Measurements from ENCODE around the gene C13orf46. TPM values are rescaled to one million over a fixed set of nuclear protein-coding genes. Genes with fewer than 3 reads are reported as not detected.
"Not testable (repeated sequence)": the region's sequence is repeated elsewhere in the genome, so short reads cannot be mapped to it uniquely, and the experiment has no call there.

Gene C13orf46
- total RNA-seq, 1 donor from 2014 or later: 0.33 TPM

DNA sequence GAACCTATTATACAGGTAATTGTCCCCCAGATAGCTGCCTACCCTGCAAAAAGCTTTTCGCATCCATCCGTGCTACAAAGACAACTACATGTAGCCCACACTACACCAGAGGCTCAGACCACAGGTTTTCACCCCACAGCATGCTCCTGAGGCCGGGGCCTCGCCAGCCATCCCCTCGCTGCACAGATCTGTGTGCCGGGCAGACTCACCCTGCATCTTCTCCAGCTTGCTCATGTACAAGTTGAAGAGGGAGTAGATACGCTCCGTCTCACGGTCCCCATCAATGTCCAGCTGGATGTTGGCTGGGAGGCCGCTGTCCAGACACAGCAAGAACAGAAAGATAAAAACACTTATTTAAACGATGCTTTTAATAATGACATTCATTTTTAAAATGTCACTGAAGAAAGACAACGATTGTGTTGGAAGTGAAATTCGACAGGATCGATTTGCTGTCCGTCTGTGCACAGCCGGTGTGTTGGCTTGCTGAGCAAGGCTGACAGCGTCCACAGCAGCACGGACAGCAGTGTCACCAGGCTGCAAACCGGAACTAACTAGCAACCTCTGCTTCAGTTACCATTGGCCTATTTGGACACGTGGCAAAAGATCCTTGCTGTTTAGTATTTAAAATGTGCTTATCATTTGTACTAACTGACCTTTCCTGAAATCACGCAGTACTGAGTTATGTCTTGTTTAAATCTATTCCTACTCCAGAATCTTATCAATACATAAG is 18.6 kb upstream of the C13orf46 start:
- DNase-seq: no peak

DNA sequence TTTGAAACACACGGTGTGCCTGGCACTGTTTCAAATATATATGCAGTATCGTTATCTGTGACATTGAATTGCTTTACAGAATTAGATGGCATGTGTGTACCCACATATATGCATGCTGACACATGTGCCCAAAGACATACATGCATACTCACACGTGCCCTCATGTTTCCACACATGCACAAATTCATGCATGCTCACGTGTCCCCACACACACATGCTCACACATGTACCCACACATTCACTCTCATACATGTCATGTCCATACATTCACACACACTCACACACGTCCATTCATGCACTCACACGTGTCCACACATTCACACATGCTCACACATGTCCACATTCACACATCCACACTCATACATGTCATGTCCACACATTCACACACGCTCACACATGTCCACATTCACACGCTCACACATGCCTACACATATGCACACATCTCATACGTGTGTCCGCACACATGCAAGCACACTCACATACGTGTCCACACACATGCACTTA is 17.9 kb upstream of the C13orf46 start:
- TF ChIP-seq CTCF (IDR thresholded peaks at IDR 0.05; ENCODE audit: borderline replicate concordance): no peak
- Histone ChIP-seq H3K4me1 (peaks cover 18% of the 10 kb centered on the region), H3K36me3 (peaks cover 17% of the 10 kb centered on the region), H3K27ac (replicated peaks) (peak overlapping the region; percentile 46), H3K4me3 (peak overlapping the region; percentile 51), H3K9me3 (replicated peaks) (no peaks in the 10 kb centered on the region), H3K27me3 (ENCODE audit: low read depth) (no peaks in the 10 kb centered on the region)
- DNase-seq: no peak
- intact Hi-C loops (cut with micrococcal nuclease): no loop called here

More for the DNA sequence above, 18.6 kb upstream of the C13orf46 start:
- Histone ChIP-seq H3K9me3 (replicated peaks) (no peaks in the 10 kb centered on the region), H3K27ac (replicated peaks) (peak overlapping the region; percentile 46), H3K4me1 (peaks cover 19% of the 10 kb centered on the region), H3K36me3 (peaks cover 17% of the 10 kb centered on the region), H3K4me3 (peak overlapping the region; percentile 51), H3K27me3 (ENCODE audit: low read depth) (no peaks in the 10 kb centered on the region)
- intact Hi-C loops (cut with micrococcal nuclease): no loop called here
- TF ChIP-seq CTCF (IDR thresholded peaks at IDR 0.05; ENCODE audit: borderline replicate concordance): no peak

DNA sequence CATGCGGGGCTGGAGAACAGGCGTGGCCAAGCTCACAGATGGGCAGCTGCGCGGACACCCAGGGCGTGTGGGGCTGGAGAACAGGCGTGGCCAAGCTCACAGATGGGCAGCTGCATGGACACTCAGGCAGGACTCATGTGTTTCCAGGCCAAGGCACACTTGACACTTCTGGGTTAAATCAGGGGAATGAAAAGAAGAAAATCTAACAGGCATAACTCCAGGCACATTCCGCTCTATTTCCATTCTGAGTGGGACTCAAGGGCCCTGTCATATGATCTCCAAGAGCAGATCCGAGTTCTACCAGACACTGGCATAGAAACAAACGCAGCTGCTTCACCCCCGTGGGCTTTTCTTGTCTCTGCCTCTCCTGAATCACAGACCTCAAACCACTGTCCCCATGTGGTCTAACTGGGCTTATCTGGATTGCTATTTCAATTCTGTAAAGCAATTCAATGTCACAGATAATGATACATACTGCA is 17.4 kb upstream of the C13orf46 start:
- no peak for DNase-seq
- intact Hi-C loops (cut with micrococcal nuclease): no loop called here
- H3K4me3 ChIP-seq: peak overlapping the region; percentile 51

GRCh38 chr13:113990321-113990837 is 16.5 kb upstream of the C13orf46 start:
- H3K27me3 ChIP-seq (ENCODE audit: low read depth): no peaks in the 10 kb centered on the region
- TF ChIP-seq CTCF (IDR thresholded peaks at IDR 0.05; ENCODE audit: borderline replicate concordance): no peak
- H3K27ac ChIP-seq (replicated peaks): no peak overlapping the region
- peaks cover 18% of the 10 kb centered on the region for H3K4me1 ChIP-seq
- DNase-seq: no peak
- H3K36me3 ChIP-seq: peaks cover 11% of the 10 kb centered on the region
- H3K9me3 ChIP-seq (replicated peaks): no peaks in the 10 kb centered on the region
- H3K4me3 ChIP-seq: no peak overlapping the region
- intact Hi-C loops (cut with micrococcal nuclease): no loop called here

More for the DNA sequence above, 17.4 kb upstream of the C13orf46 start:
- Histone ChIP-seq H3K9me3 (replicated peaks) (no peaks in the 10 kb centered on the region), H3K27me3 (ENCODE audit: low read depth) (no peaks in the 10 kb centered on the region), H3K27ac (replicated peaks) (peak overlapping the region; percentile 46), H3K4me1 (peaks cover 18% of the 10 kb centered on the region), H3K36me3 (peaks cover 14% of the 10 kb centered on the region)
- TF ChIP-seq CTCF (IDR thresholded peaks at IDR 0.05; ENCODE audit: borderline replicate concordance): no peak

DNA sequence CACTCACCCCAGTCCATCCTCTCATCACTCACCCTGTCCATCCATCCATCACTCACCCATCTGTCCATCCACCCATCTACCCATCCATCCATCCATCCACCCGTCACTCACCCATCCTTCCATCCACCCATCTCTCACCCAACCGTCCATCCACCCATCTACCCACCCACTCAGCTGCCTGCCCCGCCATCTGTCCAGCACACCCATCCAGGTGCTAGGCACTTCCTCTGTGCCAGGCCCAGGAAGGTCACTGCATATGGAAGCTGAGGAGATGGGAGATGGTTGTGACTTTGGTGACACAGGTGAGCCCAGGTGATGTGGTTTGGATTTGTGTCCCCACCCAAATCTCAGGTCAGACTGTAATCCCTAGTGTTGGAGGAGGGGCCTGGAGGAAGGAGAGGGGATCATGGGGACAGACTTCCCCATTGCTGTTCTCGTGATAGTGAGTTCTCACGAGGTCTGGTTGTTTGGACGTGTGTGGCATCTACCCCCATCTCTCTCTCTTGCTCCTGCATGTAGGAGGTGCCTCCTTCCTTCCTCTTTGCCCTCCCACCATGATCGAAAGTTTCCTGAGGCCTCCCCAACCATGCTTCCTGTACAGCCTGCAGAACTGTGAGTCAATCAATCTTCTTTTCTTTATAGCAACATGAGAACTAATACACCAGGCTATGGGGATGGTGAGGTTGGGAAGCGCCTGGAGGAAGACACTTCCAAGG is 15.9 kb upstream of the C13orf46 start:
- Histone ChIP-seq H3K27ac (replicated peaks) (no peak overlapping the region), H3K27me3 (ENCODE audit: low read depth) (no peaks in the 10 kb centered on the region), H3K4me3 (no peak overlapping the region), H3K9me3 (replicated peaks) (no peaks in the 10 kb centered on the region), H3K36me3 (peaks cover 11% of the 10 kb centered on the region), H3K4me1 (peaks cover 18% of the 10 kb centered on the region)
- DNase-seq: peak; percentile 6
- intact Hi-C loops (cut with micrococcal nuclease): no loop called here
- no peak for TF ChIP-seq CTCF (IDR thresholded peaks at IDR 0.05; ENCODE audit: borderline replicate concordance)

DNA sequence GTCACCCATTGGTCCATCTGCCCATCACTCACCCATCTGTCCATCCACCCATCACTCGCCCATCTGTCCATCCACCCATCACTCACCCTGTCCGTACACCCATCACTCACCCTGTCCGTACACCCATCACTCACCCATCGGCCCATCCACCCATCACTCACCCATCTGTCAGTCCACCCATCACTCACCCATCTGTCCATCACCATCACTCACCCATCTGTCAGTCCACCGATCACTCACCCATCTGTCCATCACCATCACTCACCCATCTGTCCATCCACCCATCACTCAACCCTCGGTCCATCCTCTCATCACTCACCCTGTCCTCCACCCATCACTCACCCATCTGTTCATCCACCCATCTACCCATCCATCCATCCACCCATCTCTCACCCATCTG is 15.0 kb upstream of the C13orf46 start:
- DNase-seq: peak; percentile 10

More for the DNA sequence above, 15.0 kb upstream of the C13orf46 start:
- H3K4me3 ChIP-seq; H3K9me3 ChIP-seq (replicated peaks); H3K27me3 ChIP-seq (ENCODE audit: low read depth); H3K27ac ChIP-seq (replicated peaks); intact Hi-C loops (cut with micrococcal nuclease): not testable (repeated sequence)
- peaks cover 18% of the 10 kb centered on the region for H3K4me1 ChIP-seq
- peaks cover 11% of the 10 kb centered on the region for H3K36me3 ChIP-seq
